GM12878 (cell line): Measurements from ENCODE around the gene RPLP2. TPM values are rescaled to one million over a fixed set of nuclear protein-coding genes. Genes with fewer than 3 reads are reported as not detected.

Experiments used
- CBX5 ChIP-seq: sonication (generic); IDR thresholded peaks from 2 replicates; pipeline ENCODE4 v1.6.1; 2016; ENCODE audit warnings: low read depth, moderate library complexity, mild to moderate bottlenecking, inconsistent platforms
- CHD1 ChIP-seq: IDR thresholded peaks from 2 replicates; pipeline ENCODE4 v1.6.1; 2012; ENCODE audit warnings: low read depth, low read length, improper control_type of control experiment
- DPF2 ChIP-seq: fragments of 450-650 bp; IDR thresholded peaks from 2 replicates; pipeline ENCODE4 v1.6.1; 2017; ENCODE audit warnings: mild to moderate bottlenecking
- HCFC1 ChIP-seq: fragments of 150-350 bp; IDR thresholded peaks from 2 replicates; pipeline ENCODE4 v1.6.1; 2014; ENCODE audit warnings: low read length
- HDGF ChIP-seq: fragments of 450-650 bp; IDR thresholded peaks from 2 replicates; pipeline ENCODE4 v1.6.1; 2016; ENCODE audit warnings: antibody characterized with exemption
- JUND ChIP-seq: IDR thresholded peaks from 2 replicates; pipeline ENCODE4 v1.6.1; 2012; ENCODE audit warnings: low read depth, mild to moderate bottlenecking, low read length, improper control_type of control experiment, moderate library complexity
- MEF2B ChIP-seq: fragments of 450-650 bp; IDR thresholded peaks from 2 replicates; pipeline ENCODE4 v1.6.1; 2018; ENCODE audit warnings: mild to moderate bottlenecking, moderate library complexity; ENCODE audit not compliant: partially characterized antibody, poor library complexity, severe bottlenecking
- RAD51 ChIP-seq: fragments of 450-650 bp; IDR thresholded peaks from 2 replicates; pipeline ENCODE4 v1.6.1; 2016; ENCODE audit warnings: moderate library complexity, mild to moderate bottlenecking, inconsistent platforms
- SMARCA5 ChIP-seq: fragments of 450-650 bp; IDR thresholded peaks from 2 replicates; pipeline ENCODE4 v1.6.1; 2017; ENCODE audit warnings: mild to moderate bottlenecking
- SREBF1 ChIP-seq: IDR thresholded peaks from 2 replicates; pipeline ENCODE4 v1.6.1; 2012; ENCODE audit warnings: mild to moderate bottlenecking, low read length
- STAT1 ChIP-seq: fragments of 450-650 bp; conservative IDR thresholded peaks from 2 replicates; pipeline ENCODE4 v1.6.1; 2014; ENCODE audit warnings: antibody characterized with exemption, mild to moderate bottlenecking
- SUPT20H ChIP-seq: IDR thresholded peaks from 2 replicates; pipeline ENCODE4 v1.6.1; 2011; ENCODE audit warnings: low read depth, mild to moderate bottlenecking, low read length, moderate library complexity, borderline replicate concordance; ENCODE audit not compliant: control insufficient read depth
- TBL1XR1 ChIP-seq: IDR thresholded peaks from 2 replicates; pipeline ENCODE4 v1.6.1; 2012; ENCODE audit warnings: low read depth, low read length, improper control_type of control experiment
- ZNF24 ChIP-seq: fragments of 450-650 bp; IDR thresholded peaks from 2 replicates; pipeline ENCODE4 v1.6.1; 2017; ENCODE audit warnings: antibody characterized with exemption, mild to moderate bottlenecking
- polyA plus RNA-seq, 11 experiments: library from polyadenylated mRNA; depleted of rRNA in 4 of 11; unstranded in 6 of 11; stranded (reverse) in 5 of 11; fragments of >200 nt; fragmentation: Nextera tagmentation in 4 of 11; fragmentation: Illumina TruSeq in 1 of 11; extraction: Ambion mirVana in 4 of 11; extraction: Trizol in 1 of 11; gene quantifications; 1 replicate in 1 of 11; 2 replicates in 10 of 11; pipeline versions ENCODE4 v1.2.1 to v1.2.3, GENCODE V29; 2011 to 2016; ENCODE audit warnings: inconsistent platforms in 2 of 11, missing spikeins in 2 of 11, low read depth in 1 of 11
- total RNA-seq, 4 experiments: library from RNA; depleted of rRNA in 3 of 4; stranded (reverse); fragments of >200 nt in 3 of 4; fragmentation: Illumina TruSeq in 1 of 4; extraction: Trizol in 1 of 4; gene quantifications; 2 replicates each; pipeline versions ENCODE4 v1.2.1 to v1.2.3, GENCODE V29; 2013 to 2021
- TF ChIP-seq, protein P1 (sequence below): fragments of 450-650 bp; IDR thresholded peaks from 2 replicates; pipeline ENCODE4 v1.6.1; 2017; ENCODE audit warnings: mild to moderate bottlenecking, low read depth, inconsistent platforms; ENCODE audit not compliant: poor library complexity, severe bottlenecking
- TF ChIP-seq, protein P2 (sequence below): IDR thresholded peaks from 2 replicates; pipeline ENCODE4 v1.6.1; 2012; ENCODE audit warnings: improper control_type of control experiment, low read depth, low read length; ENCODE audit not compliant: insufficient replicate concordance
- TF ChIP-seq, protein P3 (sequence below): fragments of 150-350 bp; IDR thresholded peaks from 2 replicates; pipeline ENCODE4 v1.6.1; 2014; ENCODE audit warnings: mild to moderate bottlenecking, low read depth, low read length
- TF ChIP-seq, protein P4 (sequence below): fragments of 450-650 bp; IDR thresholded peaks from 2 replicates; pipeline ENCODE4 v1.6.1; 2017; ENCODE audit warnings: borderline replicate concordance

RPLP2 gene
- total and polyA plus RNA-seq, 10 of the 15 experiments (the other 5 are each of a cell fraction or from before 2014, with no cell fraction given), result 488 to 3,558 (median 1,481) TPM

DNA sequence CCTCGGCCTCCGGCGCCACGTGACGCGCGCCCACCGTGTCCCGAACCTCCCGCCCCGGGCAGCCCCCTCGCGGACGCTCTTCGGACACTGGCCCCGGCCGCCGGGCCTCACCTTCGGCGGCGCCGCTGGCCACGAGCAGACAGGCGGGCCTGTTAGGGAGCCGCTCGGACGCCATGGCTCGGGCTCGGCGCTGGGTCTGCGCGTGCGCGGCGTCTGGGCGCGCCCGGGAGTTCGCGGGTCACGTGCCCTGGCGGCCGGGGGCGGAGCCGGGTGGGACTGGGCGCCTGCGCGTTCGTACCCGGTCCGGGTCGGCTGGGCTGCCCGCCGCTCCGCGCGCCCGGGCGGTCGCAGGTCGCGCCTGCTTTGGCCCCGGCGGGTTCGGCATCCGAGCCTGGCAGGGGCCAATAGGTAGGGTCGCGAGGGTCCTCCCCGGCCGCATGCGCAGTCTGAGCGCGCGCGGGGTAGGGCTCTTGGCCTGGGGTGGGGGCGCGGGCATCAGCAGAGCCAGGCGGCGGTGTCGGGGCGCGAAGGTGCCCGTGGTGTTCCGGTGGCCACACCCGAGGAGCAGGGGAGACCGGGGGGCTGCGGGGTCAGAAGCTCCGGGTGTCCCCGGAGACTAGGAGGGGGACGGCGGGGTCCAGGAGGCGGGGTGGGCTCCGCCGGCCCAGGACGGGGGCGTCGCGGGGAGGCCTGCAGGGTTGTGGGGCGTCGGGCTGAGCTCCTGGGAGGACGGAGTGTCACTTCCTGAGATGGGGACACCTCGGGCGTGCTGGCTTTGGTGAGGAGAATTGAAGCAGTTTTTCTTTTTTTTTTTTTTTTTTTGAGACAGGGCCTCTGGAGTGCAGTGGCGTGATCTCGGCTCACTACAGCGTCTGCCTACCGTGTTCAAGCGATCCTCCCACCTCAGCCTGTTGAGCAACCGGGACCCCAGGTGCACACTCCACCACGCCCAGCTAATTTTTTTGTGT, 32.2 kb upstream of the RPLP2 start, which contains the start of gene GATD1 (continued):
- TF ChIP-seq, protein P1, sequence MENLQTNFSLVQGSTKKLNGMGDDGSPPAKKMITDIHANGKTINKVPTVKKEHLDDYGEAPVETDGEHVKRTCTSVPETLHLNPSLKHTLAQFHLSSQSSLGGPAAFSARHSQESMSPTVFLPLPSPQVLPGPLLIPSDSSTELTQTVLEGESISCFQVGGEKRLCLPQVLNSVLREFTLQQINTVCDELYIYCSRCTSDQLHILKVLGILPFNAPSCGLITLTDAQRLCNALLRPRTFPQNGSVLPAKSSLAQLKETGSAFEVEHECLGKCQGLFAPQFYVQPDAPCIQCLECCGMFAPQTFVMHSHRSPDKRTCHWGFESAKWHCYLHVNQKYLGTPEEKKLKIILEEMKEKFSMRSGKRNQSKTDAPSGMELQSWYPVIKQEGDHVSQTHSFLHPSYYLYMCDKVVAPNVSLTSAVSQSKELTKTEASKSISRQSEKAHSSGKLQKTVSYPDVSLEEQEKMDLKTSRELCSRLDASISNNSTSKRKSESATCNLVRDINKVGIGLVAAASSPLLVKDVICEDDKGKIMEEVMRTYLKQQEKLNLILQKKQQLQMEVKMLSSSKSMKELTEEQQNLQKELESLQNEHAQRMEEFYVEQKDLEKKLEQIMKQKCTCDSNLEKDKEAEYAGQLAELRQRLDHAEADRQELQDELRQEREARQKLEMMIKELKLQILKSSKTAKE, result no peak
- TF ChIP-seq TBL1XR1 (no peak), HCFC1 (no peak), STAT1 (peak; percentile 79; the same call in 1 of the 2 replicates), CHD1 (no peak), SUPT20H (no peak), JUND (no peak), SMARCA5 (no peak), CBX5 (no peak), MEF2B (peak; percentile 25), ZNF24 (no peak), SREBF1 (no peak), RAD51 (no peak), HDGF (0 out of 2 replicates have a peak, but pooled peaks have one; percentile 14), DPF2 (peak; percentile 58; the same call in 1 of the 2 replicates)
- TF ChIP-seq, protein P2, sequence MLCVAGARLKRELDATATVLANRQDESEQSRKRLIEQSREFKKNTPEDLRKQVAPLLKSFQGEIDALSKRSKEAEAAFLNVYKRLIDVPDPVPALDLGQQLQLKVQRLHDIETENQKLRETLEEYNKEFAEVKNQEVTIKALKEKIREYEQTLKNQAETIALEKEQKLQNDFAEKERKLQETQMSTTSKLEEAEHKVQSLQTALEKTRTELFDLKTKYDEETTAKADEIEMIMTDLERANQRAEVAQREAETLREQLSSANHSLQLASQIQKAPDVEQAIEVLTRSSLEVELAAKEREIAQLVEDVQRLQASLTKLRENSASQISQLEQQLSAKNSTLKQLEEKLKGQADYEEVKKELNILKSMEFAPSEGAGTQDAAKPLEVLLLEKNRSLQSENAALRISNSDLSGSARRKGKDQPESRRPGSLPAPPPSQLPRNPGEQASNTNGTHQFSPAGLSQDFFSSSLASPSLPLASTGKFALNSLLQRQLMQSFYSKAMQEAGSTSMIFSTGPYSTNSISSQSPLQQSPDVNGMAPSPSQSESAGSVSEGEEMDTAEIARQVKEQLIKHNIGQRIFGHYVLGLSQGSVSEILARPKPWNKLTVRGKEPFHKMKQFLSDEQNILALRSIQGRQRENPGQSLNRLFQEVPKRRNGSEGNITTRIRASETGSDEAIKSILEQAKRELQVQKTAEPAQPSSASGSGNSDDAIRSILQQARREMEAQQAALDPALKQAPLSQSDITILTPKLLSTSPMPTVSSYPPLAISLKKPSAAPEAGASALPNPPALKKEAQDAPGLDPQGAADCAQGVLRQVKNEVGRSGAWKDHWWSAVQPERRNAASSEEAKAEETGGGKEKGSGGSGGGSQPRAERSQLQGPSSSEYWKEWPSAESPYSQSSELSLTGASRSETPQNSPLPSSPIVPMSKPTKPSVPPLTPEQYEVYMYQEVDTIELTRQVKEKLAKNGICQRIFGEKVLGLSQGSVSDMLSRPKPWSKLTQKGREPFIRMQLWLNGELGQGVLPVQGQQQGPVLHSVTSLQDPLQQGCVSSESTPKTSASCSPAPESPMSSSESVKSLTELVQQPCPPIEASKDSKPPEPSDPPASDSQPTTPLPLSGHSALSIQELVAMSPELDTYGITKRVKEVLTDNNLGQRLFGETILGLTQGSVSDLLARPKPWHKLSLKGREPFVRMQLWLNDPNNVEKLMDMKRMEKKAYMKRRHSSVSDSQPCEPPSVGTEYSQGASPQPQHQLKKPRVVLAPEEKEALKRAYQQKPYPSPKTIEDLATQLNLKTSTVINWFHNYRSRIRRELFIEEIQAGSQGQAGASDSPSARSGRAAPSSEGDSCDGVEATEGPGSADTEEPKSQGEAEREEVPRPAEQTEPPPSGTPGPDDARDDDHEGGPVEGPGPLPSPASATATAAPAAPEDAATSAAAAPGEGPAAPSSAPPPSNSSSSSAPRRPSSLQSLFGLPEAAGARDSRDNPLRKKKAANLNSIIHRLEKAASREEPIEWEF, result no peak
- TF ChIP-seq, protein P3, sequence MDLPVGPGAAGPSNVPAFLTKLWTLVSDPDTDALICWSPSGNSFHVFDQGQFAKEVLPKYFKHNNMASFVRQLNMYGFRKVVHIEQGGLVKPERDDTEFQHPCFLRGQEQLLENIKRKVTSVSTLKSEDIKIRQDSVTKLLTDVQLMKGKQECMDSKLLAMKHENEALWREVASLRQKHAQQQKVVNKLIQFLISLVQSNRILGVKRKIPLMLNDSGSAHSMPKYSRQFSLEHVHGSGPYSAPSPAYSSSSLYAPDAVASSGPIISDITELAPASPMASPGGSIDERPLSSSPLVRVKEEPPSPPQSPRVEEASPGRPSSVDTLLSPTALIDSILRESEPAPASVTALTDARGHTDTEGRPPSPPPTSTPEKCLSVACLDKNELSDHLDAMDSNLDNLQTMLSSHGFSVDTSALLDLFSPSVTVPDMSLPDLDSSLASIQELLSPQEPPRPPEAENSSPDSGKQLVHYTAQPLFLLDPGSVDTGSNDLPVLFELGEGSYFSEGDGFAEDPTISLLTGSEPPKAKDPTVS, result no peak
- TF ChIP-seq, protein P4, sequence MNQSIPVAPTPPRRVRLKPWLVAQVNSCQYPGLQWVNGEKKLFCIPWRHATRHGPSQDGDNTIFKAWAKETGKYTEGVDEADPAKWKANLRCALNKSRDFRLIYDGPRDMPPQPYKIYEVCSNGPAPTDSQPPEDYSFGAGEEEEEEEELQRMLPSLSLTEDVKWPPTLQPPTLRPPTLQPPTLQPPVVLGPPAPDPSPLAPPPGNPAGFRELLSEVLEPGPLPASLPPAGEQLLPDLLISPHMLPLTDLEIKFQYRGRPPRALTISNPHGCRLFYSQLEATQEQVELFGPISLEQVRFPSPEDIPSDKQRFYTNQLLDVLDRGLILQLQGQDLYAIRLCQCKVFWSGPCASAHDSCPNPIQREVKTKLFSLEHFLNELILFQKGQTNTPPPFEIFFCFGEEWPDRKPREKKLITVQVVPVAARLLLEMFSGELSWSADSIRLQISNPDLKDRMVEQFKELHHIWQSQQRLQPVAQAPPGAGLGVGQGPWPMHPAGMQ, result no peak
